Measurements from ENCODE around the gene CALN1.

- TF ChIP-seq, protein P1, sequence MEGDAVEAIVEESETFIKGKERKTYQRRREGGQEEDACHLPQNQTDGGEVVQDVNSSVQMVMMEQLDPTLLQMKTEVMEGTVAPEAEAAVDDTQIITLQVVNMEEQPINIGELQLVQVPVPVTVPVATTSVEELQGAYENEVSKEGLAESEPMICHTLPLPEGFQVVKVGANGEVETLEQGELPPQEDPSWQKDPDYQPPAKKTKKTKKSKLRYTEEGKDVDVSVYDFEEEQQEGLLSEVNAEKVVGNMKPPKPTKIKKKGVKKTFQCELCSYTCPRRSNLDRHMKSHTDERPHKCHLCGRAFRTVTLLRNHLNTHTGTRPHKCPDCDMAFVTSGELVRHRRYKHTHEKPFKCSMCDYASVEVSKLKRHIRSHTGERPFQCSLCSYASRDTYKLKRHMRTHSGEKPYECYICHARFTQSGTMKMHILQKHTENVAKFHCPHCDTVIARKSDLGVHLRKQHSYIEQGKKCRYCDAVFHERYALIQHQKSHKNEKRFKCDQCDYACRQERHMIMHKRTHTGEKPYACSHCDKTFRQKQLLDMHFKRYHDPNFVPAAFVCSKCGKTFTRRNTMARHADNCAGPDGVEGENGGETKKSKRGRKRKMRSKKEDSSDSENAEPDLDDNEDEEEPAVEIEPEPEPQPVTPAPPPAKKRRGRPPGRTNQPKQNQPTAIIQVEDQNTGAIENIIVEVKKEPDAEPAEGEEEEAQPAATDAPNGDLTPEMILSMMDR (IDR thresholded peaks at IDR 0.05), result no peak
- TF ChIP-seq POLR2AphosphoS5 (IDR thresholded peaks at IDR 0.05) (no peak), POLR2A (IDR thresholded peaks at IDR 0.05; ENCODE audit: low read depth) (no peak)
These were observed 216.0 kb downstream of the CALN1 start for GRCh38 chr7:72196176-72196575.
